HG03175 (cell line): ENCODE results near the gene MED22.
"Not testable (repeated sequence)": the region's sequence is repeated elsewhere in the genome, so short reads cannot be mapped to it uniquely, and the experiment has no call there.

Source experiments
- ATAC-seq: cut with Tn5 transposase; IDR thresholded peaks from one replicate; pipeline ENCODE4 v1.9.1; 2021; ENCODE audit warnings: mild to moderate bottlenecking, moderate library complexity; ENCODE audit not compliant: unreplicated experiment

MED22 gene

GRCh38 chr9:133339641-133340040 is 8.3 kb downstream of the MED22 start:
- ATAC-seq, result no peak

DNA sequence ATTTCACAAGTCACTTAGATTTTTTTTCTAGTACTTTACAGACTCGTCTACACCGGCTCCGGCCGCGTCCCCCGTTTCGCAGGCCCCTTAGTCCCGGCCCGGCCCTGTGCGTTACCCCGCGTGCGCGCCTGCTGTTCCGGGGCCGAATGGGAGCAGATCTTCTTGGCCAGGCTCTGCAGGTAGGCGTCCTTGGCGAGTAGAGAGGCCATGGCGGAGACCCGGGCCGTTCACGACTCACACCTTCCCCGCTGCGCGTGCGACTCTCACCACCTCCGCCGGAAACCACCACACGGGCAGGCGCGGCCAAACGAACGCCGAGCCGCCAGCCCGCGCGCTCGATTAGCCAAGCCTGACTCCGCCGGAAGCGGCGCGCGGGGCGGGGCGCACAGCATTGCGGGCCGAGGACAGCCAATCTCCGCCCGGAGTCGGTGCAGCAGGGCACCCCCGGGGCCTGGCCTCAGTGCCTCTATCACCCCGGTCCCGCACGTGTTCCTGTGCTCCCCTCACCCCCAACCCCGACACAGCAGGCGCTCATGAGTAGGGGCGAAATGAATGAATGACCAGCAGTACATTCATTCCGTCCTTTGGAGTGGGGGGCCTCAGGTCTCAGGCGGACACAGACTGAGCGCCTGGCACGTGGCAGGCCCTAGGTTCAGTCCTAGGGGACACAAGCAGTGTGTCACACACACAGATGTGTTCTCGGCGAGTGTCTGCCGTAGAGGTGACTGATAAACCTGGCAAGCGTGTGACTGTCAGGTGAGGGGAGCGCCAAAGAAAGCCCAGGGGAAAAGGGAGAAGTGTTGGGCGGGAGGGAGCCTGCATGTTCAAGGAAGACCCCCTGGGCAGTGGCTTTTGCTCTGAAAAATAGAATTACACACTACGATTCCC is 11.8 kb downstream of the MED22 start, which contains the start of gene SURF6:
TSS of gene SURF6 (minus strand) at position 265 of the 888 bp plus-strand sequence. CDS start at position 209, 56 bp downstream.
- ATAC-seq, result peak; percentile 84

DNA sequence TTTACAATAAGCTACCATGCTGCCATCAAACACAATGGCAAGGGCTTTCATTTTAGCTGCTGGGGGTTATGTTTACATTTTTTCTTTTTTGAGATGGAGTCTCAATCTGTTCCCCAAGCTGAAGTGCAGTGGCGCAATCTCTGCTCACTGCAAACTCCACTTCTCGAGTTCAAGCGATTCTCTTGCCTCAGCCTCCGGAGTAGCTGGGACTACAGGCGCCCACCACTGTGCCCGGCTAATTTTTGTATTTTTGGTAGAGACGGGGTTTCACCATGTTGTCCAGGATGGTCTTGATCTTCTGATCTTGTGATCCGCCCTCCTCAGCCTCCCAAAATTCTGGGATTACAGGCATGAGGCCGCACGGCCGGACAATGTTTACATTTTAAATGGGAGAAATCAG is 13.0 kb downstream of the MED22 start:
- ATAC-seq, result not testable (repeated sequence)

- no peak for ATAC-seq
Observed at GRCh38 chr9:133334161-133334560, 13.8 kb downstream of the MED22 start.

DNA sequence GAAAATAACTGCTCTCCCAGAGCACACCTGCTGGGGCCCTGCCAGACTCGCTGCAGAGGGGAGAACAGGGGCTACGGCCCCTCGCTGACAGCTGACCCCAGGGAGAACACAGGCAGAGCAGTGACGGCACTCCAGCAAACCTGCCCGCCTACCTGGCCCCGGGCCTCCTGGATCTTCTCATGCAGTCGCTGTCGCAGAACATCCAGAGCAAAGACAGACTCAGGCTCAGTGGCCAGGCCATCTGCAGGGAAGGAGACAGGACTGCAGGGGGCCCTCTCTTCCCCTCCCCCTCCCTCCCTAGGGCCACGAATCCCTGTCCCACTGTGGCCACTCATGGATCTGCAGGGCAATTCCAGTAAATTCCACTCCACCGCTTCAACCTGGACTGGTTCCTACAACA is 14.4 kb downstream of the MED22 start:
- ATAC-seq, result no peak

GRCh38 chr9:133333011-133333410 is 14.9 kb downstream of the MED22 start:
- ATAC-seq, result no peak

DNA sequence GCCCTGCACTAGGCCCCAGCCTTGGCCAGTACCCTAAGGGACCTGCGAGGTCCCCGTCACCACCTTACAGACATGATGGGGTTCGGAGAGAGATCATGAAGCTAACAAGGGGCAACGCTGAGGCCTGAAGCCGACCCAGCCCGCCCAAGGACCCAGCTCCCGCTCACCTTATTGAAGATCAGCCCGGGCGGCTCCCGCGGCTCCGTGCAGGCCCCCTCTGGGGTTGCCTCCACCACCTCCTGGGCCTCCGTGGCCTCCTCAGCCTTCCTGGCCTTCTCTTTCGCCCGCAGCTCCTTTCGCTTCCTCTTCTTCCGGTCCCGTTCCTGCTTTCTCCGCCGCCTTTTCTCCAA is 15.6 kb downstream of the MED22 start:
- no peak for ATAC-seq

DNA sequence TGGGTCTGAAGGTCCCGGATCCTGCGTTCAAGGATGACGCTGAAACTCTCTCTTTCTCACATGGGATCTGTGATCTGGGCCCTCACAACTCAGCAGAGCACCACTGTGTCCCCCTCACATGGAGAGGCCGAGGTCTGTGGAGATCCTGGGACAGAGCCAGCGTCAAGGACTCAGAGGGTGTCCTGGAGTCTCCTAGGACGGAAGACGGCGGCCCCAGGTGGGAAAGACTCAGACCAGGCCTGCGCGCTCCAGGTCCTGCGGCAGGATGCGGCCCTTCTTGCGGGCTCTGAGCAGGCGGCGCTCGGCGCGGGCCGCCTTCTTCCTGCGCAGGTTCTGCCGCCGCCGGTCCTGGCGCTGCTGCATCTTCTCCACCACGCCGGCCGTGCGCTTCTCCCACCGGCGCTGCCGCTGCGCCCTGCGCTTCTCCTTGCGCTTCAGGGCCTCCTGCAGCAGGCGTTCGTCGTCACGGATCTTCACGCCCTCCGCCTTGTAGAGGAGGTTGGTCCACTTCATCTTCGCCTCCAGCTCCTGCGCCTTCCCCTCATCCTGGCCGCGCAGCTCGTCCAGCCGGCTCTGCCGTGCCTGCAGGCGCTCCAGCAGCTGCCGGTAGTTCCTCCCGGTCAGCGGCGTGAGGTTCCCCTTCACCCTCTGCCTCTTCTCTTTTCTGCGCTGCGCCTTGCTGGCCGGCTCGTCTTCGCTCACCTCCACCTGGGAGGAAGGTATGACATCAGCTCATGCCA is 16.1 kb downstream of the MED22 start:
- no peak for ATAC-seq

- ATAC-seq, result no peak
Observed at GRCh38 chr9:133331221-133331620, 16.7 kb downstream of the MED22 start.

GRCh38 chr9:133329306-133330156 is 18.4 kb downstream of the MED22 start:
- ATAC-seq, result not testable (repeated sequence)

GRCh38 chr9:133327834-133328484 is 20.0 kb downstream of the MED22 start:
- no peak for ATAC-seq

- ATAC-seq, result not testable (repeated sequence)
Observed at GRCh38 chr9:133327021-133327420, 20.9 kb downstream of the MED22 start.

DNA sequence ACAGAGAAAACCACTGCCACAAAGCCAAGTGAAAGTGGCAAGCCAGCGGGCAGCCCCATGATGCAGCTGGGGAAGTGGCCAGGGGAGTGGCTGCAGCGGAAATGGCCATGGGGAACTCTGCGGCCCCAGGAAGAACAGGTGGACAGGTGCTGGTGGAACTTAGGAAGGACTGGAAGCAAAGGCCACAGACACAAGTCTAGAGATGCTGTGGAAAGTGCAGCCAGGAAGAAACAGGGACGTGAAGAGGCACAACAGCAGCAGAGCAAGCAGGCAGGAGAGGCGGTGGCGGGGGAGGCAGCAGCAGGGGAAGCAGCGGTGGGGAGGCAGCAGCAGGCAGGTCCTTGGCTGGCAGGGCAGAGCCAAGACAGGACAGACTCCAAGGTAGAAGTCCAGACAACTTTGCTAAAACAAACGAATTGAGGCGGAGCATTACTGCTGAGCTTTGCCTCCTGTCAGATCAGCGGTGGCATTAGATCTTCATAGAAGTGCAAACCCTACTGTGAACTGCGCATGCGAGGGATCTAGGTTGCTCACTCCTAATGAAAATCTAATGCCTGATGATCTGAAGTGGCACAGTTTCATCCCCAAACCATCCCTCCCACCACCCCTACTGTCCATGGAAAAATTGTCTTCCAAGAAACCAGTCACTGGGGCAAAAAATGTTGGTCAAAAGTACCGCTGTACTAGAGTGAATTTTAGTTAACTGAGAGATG is 23.8 kb downstream of the MED22 start:
- ATAC-seq, result no peak

DNA sequence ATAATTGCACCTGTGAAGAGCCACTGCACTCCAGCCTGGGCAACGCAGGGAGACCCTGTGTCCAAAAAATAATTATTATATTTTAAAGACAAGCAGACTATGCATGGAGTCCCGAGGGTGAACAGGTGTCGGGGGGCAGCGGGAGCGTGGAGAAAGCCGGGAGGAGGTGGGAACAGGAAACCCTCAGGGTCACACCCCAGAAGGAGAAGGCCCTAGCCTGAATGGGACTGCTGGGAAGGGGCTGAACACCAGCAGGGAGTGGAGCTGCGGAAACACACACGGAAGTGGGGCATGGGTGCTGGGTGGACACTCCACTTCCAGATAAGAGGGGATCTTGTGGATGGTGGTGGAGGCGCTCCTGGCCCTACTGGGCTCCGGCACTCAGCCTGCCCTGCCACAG is 24.7 kb downstream of the MED22 start:
- ATAC-seq, result no peak

DNA sequence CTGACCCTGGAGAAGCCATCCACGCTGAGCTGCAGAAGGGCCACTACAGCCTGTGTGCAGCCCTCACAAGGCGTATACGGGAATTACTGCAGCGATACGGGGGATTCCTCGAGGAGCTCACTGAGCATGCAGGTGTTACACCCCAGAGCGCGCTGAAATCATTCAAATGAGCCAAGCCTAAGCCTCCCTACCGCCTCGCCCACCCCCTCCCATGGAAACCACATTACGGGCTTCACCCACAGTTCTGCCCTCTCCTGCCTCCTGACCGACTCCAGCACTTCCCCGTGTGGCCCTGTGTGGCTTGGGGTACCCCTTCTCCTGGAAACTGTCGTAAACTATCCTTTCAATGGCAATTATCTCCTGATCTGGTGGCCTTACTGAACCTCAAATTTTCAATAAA is 25.2 kb downstream of the MED22 start:
- no peak for ATAC-seq

- ATAC-seq, result no peak
Observed at GRCh38 chr9:133321411-133321935, 26.5 kb downstream of the MED22 start.

DNA sequence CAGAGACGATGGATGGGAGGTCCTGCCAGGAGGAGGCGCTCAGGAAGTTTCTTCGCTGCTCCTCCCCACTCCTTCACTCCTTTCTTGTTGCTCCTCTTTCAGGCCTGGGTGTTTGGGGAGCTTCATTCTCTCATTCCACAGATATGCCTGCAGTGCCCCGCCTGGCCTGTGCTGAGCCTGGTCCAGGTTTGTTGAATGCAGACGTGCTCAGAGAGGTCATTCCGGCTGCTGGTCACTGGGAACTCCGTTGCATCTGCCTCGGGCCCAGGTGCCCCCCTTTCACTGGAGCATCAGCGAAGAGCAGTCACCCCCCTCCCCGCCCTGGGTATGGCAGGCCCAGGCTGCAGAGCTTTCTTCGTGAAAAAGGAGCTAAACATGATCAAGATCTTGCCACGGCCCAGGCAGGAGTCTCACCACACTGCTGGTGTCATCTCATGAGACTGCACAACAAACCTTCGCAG is 27.5 kb downstream of the MED22 start:
- no peak for ATAC-seq

DNA sequence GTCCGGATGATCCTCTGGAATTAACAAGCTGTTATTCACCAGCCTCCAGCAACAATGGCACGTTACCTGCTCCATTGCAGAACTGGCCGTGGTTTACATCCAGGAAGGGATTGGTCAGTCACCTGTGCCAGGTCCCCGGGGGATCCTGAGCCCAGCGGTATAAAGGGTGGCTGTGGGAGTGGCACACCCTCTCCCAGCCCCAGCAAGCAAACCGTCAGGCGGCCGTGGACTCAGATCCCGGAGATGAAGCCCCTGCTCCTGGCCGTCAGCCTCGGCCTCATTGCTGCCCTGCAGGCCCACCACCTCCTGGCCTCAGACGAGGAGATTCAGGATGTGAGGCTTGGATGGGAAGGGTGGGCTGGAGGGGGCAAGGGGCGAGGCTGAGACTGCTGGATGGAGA is 30.4 kb downstream of the MED22 start:
- not testable (repeated sequence) for ATAC-seq

DNA sequence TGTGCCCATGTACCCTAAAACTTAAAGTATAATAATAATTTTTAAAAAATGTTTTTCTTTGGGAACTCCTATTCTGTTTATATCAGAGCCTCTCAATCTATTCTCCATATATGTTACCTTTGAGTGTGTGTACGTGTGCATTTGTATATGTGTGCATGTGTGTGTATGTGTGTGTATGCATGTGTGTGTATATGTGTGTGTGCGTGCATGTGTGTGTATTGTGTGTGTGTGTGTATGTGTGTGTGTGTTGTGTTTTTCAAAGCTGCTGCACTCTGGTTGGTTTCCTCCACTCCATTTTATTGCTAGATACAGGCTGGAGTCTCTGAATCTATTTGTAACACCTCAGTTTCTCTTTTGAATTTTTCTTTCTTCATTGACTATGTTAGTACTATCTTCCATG is 31.9 kb downstream of the MED22 start:
- ATAC-seq, result no peak

- ATAC-seq, result no peak
Observed at GRCh38 chr9:133309608-133310007, 38.3 kb downstream of the MED22 start.
